HL-60 (cell line): ENCODE data around the gene PRRT1B.
A peak's percentile ranks its signal among the peaks of the same experiment; 100 is the strongest.

Experiments used
- DNase-seq, 2 experiments: peaks; one replicate each; pipeline ENCODE4 v3.0.0-alpha.2; 2010 to 2020; ENCODE audit warnings: low read depth in 1 of 2, low spot score in 1 of 2
- H3K27ac ChIP-seq: fragments of 250-450 bp; sonication (Bioruptor Pico); replicated peaks from 2 replicates; pipeline ENCODE4 v1.5.1; 2020; ENCODE audit warnings: mild to moderate bottlenecking, moderate library complexity
- H3K27me3 ChIP-seq: fragments of 250-450 bp; sonication (Bioruptor Pico); 2 replicates; pipeline ENCODE4 v1.5.1; 2021; ENCODE audit warnings: mild to moderate bottlenecking, moderate library complexity; ENCODE audit not compliant: insufficient read depth, poor library complexity, severe bottlenecking
- H3K4me3 ChIP-seq: replicated peaks from 2 replicates; pipeline ENCODE4 v1.5.1; 2011; ENCODE audit warnings: mild to moderate bottlenecking, control low read depth, low read length; ENCODE audit not compliant: insufficient read depth
- CTCF ChIP-seq: IDR thresholded peaks from one replicate; pipeline ENCODE4 v1.5.1; 2011; ENCODE audit warnings: low read length, control low read depth, inconsistent platforms; ENCODE audit not compliant: insufficient read depth
- GABPA ChIP-seq: IDR thresholded peaks from 2 replicates; pipeline ENCODE4 v1.6.1; 2012; ENCODE audit warnings: low read depth
- POLR2AphosphoS5 ChIP-seq: IDR thresholded peaks from 2 replicates; pipeline ENCODE4 v1.6.1; 2012; ENCODE audit warnings: low read depth
- REST ChIP-seq: IDR thresholded peaks from 2 replicates; pipeline ENCODE4 v1.6.1; 2012; ENCODE audit warnings: low read depth; ENCODE audit not compliant: insufficient replicate concordance
- SPI1 ChIP-seq: IDR thresholded peaks from 2 replicates; pipeline ENCODE4 v1.6.1; 2012; ENCODE audit warnings: low read depth, mild to moderate bottlenecking, borderline replicate concordance

PRRT1B gene

DNA sequence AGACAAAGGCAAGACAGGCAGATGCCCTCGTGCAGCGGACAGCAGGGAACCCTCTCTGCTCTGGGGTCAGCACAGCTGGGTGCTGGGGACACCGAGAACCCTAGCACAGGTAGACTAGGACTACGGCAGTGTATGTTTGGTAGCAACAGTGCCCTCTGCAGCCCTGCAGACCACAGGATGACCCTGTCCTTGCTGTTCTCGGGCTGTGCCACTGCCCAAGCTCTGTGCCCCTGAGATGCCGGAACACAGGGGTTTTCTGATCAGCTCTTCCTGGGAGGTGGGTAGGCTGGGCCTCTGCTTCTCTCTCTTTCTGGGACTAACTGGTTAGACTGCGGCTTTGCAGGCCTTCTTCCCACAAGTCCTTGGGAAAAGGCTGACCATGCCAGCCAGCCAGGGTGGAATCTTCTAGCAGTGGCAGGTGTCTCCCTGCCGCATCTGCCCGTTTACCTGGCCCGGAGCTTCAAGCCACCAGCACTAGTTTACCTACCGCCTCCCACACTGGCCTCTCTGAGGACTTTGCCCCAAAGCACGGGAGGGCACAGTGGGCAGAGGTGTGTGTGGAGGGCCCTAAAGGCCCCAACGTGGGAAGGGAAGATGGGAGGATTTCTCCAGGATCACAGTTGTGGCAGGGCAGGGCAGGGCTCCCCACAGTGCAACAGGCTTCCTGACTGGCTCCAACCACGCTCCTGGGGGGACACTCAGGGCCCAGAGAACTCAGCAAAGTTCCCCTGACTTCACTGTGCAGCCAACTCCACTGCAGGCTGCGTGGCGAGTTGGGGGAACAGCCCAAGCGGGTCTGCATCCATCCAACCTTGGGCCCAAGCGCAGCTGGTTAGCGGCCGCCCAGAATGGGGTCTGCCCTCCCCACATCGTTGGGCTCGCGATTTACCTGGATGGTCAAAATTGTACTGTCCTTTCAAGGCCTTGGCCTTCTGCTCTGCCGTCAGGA is 15.5 kb upstream of the PRRT1B start:
- Histone ChIP-seq H3K27ac (peak overlapping the region; percentile 53), H3K27me3 (no peaks in the 10 kb centered on the region)

GRCh38 chr9:131530546-131530919 is 14.8 kb upstream of the PRRT1B start:
- TF ChIP-seq REST (no peak), POLR2AphosphoS5 (no peak)
- Histone ChIP-seq H3K27me3 (no peaks in the 10 kb centered on the region), H3K27ac (peak overlapping the region; percentile 53), H3K4me3 (peak overlapping the region; percentile 92)
- DNase-seq: no peak

More for the DNA sequence above, 15.5 kb upstream of the PRRT1B start:
- no peak for DNase-seq
- TF ChIP-seq REST: no peak
- no peak for TF ChIP-seq GABPA
- TF ChIP-seq SPI1: no peak
- TF ChIP-seq POLR2AphosphoS5: no peak
- TF ChIP-seq CTCF: no peak
- H3K4me3 ChIP-seq: peak overlapping the region; percentile 92

DNA sequence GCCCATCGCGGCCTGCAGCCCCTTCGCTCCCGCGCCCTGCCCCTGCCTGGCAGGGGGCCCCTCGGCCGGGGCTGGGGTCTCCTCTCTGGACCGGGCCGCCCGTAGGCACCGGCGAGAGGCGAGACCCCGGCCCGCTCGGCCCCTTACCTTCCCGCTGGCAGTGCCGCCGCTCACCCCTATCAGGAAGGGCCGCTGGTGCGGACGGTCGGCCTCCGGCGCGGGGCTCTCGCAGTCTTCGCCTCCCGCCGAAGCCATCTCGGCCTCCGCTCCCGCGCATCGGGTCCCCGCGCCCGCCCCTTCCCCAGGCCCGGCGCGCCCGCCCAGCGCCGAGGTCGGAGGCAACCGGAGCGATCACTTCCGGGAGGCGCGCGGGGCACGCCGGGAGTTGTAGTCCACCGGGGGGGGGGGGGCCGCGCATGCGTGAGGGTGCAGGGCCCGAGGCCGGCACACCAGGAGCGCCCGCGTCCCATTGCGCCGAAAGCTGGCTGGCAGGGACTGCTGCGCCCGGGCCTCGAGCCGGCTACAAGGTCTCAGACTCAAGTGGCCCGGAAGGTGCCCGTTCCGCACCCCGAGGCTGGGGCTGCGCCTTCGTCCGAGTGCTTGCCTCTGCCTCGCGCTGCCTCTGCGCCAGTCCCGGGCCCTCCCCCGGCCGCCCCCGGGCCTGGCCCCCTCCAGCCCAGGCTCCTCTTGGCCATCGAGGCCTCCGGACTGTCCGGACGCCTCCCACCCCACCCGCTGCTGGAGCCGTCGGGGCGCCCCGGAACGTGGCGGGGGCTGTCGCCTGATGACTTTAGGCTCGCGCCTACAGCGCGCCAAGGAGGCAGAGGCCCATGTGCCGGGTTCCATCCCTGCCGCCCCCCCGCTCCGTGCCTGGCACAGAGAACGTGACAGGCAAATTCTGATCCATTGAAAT is 14.1 kb upstream of the PRRT1B start, which contains the start of gene UCK1:
Gene UCK1, minus strand, starts transcription at position 344 of the 913 bp plus-strand sequence. Its CDS starts 89 bp downstream, at position 255.
- Histone ChIP-seq H3K27me3 (no peaks in the 10 kb centered on the region), H3K27ac (peak within 1 kb of the TSS; percentile 53), H3K4me3 (peak within 1 kb of the TSS; percentile 92)
- TF ChIP-seq GABPA (peak; percentile 81), POLR2AphosphoS5 (no peak), CTCF (no peak), REST (peak; percentile 21)
- peak; percentile 62 to 75 for DNase-seq
